ENCODE measurements around the gene CCDC40. TPM values are rescaled to one million over a fixed set of nuclear protein-coding genes. Genes with fewer than 3 reads are reported as not detected.

Gene CCDC40
- total RNA-seq, 1 donor from 2014 or later: 7.7 TPM

DNA sequence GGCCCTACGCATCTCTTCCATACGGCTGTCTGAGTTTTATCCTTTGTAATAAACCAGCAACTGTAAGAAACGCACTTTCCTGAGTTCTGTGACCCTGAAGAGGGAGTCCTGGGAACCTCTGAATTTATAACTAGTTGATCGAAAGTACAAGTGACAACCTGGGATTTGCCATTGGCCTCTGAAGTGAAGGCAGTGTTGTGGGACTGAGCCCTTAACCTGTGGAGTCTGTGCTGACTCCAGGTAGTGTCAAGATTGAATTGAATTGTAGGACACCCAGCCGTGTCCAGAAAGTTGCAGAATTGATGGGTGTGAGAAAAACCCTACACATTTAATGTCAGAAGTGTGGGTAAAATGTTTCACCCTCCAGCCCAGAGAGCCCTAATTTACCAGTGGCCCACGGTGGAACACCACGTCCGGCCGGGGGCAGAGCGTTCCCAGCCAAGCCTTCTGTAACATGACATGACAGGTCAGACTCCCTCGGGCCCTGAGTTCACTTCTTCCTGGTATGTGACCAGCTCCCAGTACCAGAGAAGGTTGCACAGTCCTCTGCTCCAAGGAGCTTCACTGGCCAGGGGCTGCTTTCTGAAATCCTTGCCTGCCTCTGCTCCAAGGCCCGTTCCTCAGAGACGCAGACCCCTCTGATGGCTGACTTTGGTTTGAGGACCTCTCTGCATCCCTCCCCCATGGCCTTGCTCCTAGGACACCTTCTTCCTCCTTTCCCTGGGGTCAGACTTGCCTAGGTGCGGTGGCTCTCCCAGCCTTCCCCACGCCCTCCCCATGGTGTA is 66.4 kb downstream of the CCDC40 start:
- TF ChIP-seq, protein P1, sequence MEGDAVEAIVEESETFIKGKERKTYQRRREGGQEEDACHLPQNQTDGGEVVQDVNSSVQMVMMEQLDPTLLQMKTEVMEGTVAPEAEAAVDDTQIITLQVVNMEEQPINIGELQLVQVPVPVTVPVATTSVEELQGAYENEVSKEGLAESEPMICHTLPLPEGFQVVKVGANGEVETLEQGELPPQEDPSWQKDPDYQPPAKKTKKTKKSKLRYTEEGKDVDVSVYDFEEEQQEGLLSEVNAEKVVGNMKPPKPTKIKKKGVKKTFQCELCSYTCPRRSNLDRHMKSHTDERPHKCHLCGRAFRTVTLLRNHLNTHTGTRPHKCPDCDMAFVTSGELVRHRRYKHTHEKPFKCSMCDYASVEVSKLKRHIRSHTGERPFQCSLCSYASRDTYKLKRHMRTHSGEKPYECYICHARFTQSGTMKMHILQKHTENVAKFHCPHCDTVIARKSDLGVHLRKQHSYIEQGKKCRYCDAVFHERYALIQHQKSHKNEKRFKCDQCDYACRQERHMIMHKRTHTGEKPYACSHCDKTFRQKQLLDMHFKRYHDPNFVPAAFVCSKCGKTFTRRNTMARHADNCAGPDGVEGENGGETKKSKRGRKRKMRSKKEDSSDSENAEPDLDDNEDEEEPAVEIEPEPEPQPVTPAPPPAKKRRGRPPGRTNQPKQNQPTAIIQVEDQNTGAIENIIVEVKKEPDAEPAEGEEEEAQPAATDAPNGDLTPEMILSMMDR (IDR thresholded peaks at IDR 0.05; ENCODE audit: unreplicated experiment): no peak
- Mint-ChIP-seq H3K9me3 (ENCODE audit: unreplicated experiment) (no peaks in the 10 kb centered on the region), H3K27me3 (ENCODE audit: unreplicated experiment) (peaks cover 17% of the 10 kb centered on the region), H3K36me3 (ENCODE audit: low read depth, unreplicated experiment) (peaks cover 8% of the 10 kb centered on the region), H3K4me1 (ENCODE audit: unreplicated experiment) (peaks cover 9% of the 10 kb centered on the region), H3K27ac (ENCODE audit: unreplicated experiment) (no peak overlapping the region), H3K4me3 (ENCODE audit: unreplicated experiment) (peak overlapping the region; percentile 5)
- no peak for DNase-seq (ENCODE audit: low spot score)

GRCh38 chr17:80103449-80104085 is 67.1 kb downstream of the CCDC40 start:
- peaks cover 9% of the 10 kb centered on the region for H3K4me1 Mint-ChIP-seq (ENCODE audit: unreplicated experiment)
- H3K9me3 Mint-ChIP-seq (ENCODE audit: unreplicated experiment): no peaks in the 10 kb centered on the region
- H3K27ac Mint-ChIP-seq (ENCODE audit: unreplicated experiment): no peak overlapping the region
- H3K27me3 Mint-ChIP-seq (ENCODE audit: unreplicated experiment): peaks cover 12% of the 10 kb centered on the region
- TF ChIP-seq, protein P1 (IDR thresholded peaks at IDR 0.05; ENCODE audit: unreplicated experiment): no peak
- no peak overlapping the region for H3K4me3 Mint-ChIP-seq (ENCODE audit: unreplicated experiment)
- H3K36me3 Mint-ChIP-seq (ENCODE audit: low read depth, unreplicated experiment): peaks cover 8% of the 10 kb centered on the region
- DNase-seq (ENCODE audit: low spot score): no peak

GRCh38 chr17:80104321-80104955 is 68.0 kb downstream of the CCDC40 start:
- H3K9me3 Mint-ChIP-seq (ENCODE audit: unreplicated experiment): no peaks in the 10 kb centered on the region
- H3K36me3 Mint-ChIP-seq (ENCODE audit: low read depth, unreplicated experiment): peaks cover 12% of the 10 kb centered on the region
- TF ChIP-seq, protein P1 (IDR thresholded peaks at IDR 0.05; ENCODE audit: unreplicated experiment): no peak
- peaks cover 14% of the 10 kb centered on the region for H3K27me3 Mint-ChIP-seq (ENCODE audit: unreplicated experiment)
- no peak overlapping the region for H3K4me3 Mint-ChIP-seq (ENCODE audit: unreplicated experiment)
- H3K4me1 Mint-ChIP-seq (ENCODE audit: unreplicated experiment): peaks cover 9% of the 10 kb centered on the region
- no peak overlapping the region for H3K27ac Mint-ChIP-seq (ENCODE audit: unreplicated experiment)
- no peak for DNase-seq (ENCODE audit: low spot score)

DNA sequence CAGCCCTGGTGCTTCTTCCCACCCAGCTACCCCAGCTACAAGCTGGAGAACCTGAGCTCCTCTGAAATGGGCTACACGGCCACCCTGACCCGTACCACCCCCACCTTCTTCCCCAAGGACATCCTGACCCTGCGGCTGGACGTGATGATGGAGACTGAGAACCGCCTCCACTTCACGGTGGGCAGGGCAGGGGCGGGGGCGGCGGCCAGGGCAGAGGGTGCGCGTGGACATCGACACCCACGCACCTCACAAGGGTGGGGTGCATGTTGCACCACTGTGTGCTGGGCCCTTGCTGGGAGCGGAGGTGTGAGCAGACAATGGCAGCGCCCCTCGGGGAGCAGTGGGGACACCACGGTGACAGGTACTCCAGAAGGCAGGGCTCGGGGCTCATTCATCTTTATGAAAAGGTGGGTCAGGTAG is 68.5 kb downstream of the CCDC40 start:
- peaks cover 13% of the 10 kb centered on the region for H3K27me3 Mint-ChIP-seq (ENCODE audit: unreplicated experiment)
- H3K9me3 Mint-ChIP-seq (ENCODE audit: unreplicated experiment): no peaks in the 10 kb centered on the region
- DNase-seq (ENCODE audit: low spot score): no peak
- peaks cover 9% of the 10 kb centered on the region for H3K4me1 Mint-ChIP-seq (ENCODE audit: unreplicated experiment)
- H3K36me3 Mint-ChIP-seq (ENCODE audit: low read depth, unreplicated experiment): peaks cover 12% of the 10 kb centered on the region
- H3K4me3 Mint-ChIP-seq (ENCODE audit: unreplicated experiment): no peak overlapping the region
- TF ChIP-seq, protein P1 (IDR thresholded peaks at IDR 0.05; ENCODE audit: unreplicated experiment): no peak
- no peak overlapping the region for H3K27ac Mint-ChIP-seq (ENCODE audit: unreplicated experiment)
